GM18858 (cell line): Measurements from ENCODE around the gene MED16.
"Not testable (repeated sequence)": the region's sequence is repeated elsewhere in the genome, so short reads cannot be mapped to it uniquely, and the experiment has no call there.

ENCODE experiments used
- ATAC-seq: cut with Tn5 transposase; IDR thresholded peaks from one replicate; pipeline ENCODE4 v1.9.1; 2021; ENCODE audit not compliant: unreplicated experiment

The MED16 gene

GRCh38 chr19:858868-859843 is 33.8 kb downstream of the MED16 start, which contains the start of gene CFD:
TSS of gene CFD (plus strand) at chr19:859664. CDS start at chr19:859690, 26 bp downstream.
- ATAC-seq, result no peak

- no peak for ATAC-seq
Observed at GRCh38 chr19:858284-858683, 34.7 kb downstream of the MED16 start.

DNA sequence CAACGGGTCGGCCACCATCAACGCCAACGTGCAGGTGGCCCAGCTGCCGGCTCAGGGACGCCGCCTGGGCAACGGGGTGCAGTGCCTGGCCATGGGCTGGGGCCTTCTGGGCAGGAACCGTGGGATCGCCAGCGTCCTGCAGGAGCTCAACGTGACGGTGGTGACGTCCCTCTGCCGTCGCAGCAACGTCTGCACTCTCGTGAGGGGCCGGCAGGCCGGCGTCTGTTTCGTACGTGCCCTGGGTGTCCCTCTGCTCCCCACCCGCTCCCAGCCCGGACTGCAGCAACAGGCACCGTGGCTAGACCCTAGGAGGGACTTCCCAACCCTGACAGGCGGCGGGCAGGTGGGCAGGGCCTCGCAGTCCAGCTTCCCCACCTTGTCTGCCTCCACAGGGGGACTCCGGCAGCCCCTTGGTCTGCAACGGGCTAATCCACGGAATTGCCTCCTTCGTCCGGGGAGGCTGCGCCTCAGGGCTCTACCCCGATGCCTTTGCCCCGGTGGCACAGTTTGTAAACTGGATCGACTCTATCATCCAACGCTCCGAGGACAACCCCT is 37.3 kb downstream of the MED16 start:
- no peak for ATAC-seq

GRCh38 chr19:855142-855541 is 37.8 kb downstream of the MED16 start:
- no peak for ATAC-seq

- ATAC-seq, result no peak
Observed at GRCh38 chr19:854549-854948, 38.4 kb downstream of the MED16 start.

DNA sequence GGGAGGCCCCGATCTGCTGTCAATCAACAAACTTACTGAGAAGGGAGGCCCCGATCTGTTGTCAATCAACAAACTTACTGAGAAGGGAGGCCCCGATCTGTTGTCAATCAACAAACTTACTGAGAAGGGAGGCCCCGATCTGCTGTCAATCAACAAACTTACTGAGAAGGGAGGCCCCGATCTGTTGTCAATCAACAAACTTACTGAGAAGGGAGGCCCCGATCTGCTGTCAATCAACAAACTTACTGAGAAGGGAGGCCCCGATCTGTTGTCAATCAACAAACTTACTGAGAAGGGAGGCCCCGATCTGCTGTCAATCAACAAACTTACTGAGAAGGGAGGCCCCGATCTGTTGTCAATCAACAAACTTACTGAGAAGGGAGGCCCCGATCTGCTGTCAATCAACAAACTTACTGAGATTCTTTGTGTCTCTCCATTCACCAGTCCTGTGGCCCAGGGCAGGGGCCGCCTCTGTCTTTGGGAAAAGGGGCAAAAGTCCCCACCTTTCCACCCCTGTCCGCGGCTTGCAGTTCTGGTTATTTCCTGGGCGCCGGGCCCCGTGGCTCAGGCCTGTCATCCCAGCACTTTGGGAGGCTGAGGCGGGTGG is 39.3 kb downstream of the MED16 start:
- not testable (repeated sequence) for ATAC-seq

GRCh38 chr19:853014-853585 is 39.9 kb downstream of the MED16 start:
- ATAC-seq, result no peak

DNA sequence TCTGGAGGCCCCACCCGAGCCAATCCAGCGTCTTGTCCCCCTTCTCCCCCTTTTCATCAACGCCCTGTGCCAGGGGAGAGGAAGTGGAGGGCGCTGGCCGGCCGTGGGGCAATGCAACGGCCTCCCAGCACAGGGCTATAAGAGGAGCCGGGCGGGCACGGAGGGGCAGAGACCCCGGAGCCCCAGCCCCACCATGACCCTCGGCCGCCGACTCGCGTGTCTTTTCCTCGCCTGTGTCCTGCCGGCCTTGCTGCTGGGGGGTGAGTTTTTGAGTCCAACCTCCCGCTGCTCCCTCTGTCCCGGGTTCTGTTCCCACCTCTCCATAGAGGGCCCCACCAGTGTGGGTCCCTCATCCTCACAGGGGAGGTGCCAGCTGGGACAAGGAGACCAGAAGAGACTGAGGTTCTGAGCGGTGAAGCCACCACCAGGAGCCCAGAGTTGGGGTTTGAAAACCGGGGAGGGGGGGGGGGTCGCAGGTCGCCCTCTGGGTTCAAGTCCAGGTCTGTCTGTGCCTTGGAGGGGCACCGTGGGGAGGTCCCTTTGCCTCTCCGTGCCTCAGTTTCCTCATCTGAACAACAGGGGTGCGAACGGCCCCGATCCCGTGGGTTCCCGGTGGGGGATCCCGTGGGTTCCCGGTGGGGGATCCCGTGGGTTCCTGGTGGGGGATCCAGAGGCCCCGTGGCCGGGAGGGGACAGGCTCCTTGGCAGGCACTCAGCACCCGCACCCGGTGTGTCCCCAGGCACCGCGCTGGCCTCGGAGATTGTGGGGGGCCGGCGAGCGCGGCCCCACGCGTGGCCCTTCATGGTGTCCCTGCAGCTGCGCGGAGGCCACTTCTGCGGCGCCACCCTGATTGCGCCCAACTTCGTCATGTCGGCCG is 40.6 kb downstream of the MED16 start, which contains the start of gene ELANE:
ELANE (plus strand) TSS at position 168 of the 878 bp plus-strand sequence; CDS start at position 194, 26 bp downstream.
- ATAC-seq, result no peak

DNA sequence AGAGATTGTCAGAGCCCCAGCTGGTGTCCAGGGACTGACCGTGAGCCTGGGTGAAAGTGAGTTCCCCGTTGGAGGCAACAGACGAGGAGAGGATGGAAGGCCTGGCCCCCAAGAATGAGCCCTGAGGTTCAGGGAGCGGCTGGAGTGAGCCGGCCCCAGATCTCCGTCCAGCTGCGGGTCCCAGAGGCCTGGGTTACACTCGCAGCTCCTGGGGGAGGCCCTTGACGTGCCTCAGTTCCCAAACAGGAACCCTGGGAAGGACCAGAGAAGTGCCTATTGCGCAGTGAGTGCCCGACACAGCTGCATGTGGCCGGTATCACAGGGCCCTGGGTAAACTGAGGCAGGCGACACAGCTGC is 42.0 kb downstream of the MED16 start:
- ATAC-seq, result no peak

DNA sequence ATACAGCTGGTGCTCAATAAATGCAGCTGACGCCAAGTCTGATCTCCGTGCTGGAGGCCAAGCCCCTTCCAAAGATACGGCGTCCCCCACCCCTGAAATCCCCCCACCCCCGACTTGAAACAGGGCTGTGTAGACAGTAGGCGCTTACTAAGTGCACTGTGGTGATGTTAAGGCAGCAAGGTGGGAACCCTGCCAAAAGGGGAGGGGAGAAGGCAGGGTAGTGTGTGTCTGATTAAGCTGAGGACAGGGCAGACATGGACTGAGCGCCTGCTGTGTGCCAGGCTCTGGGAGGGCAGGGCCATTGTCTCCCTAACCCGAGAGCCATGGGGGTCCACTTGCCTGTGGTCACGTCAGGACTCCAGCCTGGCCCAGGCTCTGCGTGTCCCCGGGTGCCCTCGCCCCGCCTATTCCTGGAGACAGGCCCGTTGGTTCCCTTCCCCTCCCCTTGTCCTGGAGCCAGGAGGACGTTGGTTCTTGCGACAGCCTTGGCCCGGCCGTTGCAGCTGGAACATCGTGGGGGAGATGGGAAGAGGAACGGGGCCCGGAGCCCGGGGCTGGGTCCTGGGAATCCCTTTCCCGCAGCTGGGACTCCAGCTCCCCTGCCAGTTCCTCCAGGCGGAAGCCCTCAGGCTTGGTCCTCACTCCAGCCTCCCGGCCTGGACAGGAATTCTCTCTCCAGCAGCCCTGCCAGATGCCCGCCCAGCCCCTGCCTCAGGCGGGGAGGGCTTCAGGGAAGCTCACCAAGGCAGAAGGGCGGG is 42.6 kb downstream of the MED16 start:
- ATAC-seq, result no peak

DNA sequence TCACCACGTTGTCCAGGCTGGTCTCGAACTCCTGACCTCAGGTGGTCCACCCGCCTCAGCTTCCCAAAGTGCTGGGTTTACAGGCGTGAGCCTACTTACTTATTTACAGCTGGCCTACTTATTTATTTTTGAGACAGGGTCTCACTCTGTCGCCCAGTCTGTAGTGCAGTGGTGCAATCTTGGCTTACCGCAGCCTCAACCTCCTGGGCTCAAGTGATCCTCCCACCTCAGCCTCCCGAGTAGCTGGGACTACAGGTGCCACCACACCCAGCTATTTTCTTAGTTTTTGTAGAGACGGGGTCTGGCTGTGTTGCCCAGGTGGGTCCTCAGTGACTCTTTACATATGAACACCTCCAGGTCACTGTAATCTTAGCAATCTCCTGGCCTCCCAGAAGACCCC is 43.8 kb downstream of the MED16 start:
- ATAC-seq, result not testable (repeated sequence)

DNA sequence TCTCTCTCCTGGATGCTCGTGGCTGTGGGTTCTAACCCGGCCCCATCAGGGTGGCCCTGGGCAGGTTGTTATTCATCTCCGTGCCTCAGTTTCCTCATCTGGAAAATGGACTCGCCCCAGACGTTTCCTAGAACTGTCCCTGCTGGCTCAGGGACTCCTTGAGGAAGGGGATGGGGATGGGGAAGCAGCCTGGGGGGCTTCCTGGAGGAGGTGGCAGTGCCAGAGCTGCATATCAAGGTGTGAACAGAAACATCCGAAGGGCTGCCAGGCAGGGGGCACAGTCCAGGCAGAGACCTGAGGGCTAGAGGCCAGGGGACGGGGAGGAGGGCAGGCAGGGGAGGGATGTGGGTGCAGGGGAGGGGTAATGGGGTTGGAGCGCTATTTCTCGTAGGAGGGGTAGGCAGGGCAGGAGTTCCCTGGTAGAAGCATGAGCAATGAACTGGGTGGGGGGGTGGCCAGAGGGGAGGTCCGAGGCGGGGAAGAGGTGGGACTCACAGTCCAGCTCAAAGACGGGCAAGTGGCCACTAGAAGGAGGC is 44.5 kb downstream of the MED16 start:
- no peak for ATAC-seq

DNA sequence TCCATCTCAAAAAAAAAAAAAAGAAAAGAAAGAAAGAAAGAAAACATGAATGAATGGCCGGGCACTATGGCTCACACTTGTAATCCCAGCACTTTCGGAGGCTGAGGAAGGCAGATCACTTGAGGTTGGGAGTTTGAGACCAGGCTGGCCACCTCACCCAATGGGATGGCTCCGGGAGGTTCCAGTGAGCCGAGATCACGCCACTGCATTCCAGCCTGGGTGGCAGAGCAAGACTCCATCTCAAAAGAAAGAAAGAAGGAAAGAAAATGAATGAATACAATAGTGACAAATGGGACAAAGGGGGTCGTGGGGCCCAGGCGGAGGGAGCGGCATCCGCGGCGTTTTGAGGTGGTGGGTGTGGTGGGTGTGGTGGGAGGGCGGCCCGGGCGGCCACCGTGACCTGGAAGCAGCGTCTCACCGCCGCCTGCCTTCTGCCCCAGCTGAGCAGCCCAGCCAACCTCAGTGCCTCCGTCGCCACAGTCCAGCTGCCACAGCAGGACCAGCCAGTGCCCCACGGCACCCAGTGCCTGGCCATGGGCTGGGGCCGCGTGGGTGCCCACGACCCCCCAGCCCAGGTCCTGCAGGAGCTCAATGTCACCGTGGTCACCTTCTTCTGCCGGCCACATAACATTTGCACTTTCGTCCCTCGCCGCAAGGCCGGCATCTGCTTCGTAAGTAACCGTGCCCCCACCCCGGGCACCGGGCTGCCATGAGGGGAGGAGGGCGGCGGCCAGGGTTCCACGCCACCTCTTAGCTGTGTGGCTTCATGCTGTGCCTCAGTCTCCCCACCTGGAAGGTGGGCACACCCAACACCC is 47.1 kb downstream of the MED16 start:
- ATAC-seq, result no peak

- ATAC-seq, result no peak
Observed at GRCh38 chr19:844546-844971, 48.4 kb downstream of the MED16 start.

GRCh38 chr19:843836-844545 is 49.0 kb downstream of the MED16 start:
- no peak for ATAC-seq

- ATAC-seq, result no peak
Observed at GRCh38 chr19:843180-843835, 49.7 kb downstream of the MED16 start.

DNA sequence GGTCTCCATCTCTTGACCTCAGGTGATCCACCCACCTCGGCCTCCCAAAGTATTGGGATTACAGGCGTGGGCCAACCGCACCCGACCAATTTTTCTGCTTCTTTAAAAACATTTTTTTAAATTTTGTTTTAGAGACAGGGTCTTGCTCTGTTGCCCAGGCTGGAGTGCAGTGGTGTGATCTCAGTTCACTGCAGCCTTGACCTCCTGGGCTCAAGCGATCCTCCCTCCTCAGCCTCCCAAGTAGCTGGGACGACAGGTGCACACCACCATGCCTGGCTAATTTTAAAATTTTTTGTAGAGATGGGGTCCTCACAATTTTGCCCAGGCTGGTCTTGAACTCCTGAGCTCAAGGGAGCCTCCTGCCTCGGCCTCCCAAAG is 50.2 kb downstream of the MED16 start:
- ATAC-seq, result not testable (repeated sequence)
